Muscle of back (tissue), 11 donors: ENCODE results near the gene LRWD1. TPM values are rescaled to one million over a fixed set of nuclear protein-coding genes. Genes with fewer than 3 reads are reported as not detected.
"Not testable (repeated sequence)": the region's sequence is repeated elsewhere in the genome, so short reads cannot be mapped to it uniquely, and the experiment has no call there.

ENCODE experiments used
- DNase-seq, 3 donors: peaks; one replicate each; pipeline versions ENCODE4 v3.0.0 to v3.0.0-alpha.2; 2013
- polyA plus RNA-seq, 10 donors: library from polyadenylated mRNA; unstranded; fragments of 120-200 nt; gene quantifications; one replicate each; pipeline ENCODE4 v1.2.1, GENCODE V29; 2013; ENCODE audit not compliant: insufficient read length in 10 of 10

LRWD1 gene
- polyA plus RNA-seq, 10 donors: 8.5 to 16.0 (median 10.7) TPM

DNA sequence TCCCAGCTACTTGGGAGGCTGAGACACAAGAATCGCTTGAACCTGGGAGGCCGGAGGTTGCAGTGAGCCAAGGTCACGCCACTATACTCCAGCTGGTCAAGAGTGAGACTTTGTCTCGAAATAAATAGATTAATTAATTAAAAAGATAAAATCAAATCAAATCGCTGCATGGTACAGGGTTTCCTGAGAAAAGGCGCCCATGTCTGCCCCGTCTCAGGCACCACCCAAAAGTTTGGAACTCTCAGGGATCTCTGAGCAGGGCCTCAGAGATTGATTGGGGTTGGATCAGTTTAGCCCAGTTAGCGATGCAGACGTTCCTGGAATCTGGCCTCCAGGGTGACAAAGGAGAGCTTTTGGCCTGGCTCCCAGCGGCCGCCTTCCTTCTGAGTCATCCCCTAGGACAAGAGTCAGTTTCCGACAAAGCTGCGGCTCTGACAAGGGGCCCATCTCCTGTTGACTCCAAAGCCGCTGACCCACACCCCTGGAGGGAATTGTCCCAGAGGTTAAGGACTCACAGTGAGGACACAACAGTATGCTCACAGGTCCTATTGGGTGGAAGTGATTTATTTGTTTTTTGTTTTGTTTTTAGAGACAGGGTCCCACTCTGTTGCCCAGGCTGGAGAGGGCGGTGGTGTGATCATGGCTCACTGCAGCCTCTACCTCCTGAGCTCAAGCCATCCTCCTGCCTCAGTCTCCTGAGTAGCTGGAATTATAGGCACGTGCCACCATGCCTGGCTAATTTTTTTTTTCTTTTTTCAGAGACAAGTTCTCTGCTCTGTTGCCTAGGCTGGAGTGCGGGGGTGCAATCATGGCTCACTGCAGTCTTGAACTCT lies 24.6 kb upstream of the LRWD1 start:
- peak in 2 of 3 donors; percentile 42 to 61 for DNase-seq

DNA sequence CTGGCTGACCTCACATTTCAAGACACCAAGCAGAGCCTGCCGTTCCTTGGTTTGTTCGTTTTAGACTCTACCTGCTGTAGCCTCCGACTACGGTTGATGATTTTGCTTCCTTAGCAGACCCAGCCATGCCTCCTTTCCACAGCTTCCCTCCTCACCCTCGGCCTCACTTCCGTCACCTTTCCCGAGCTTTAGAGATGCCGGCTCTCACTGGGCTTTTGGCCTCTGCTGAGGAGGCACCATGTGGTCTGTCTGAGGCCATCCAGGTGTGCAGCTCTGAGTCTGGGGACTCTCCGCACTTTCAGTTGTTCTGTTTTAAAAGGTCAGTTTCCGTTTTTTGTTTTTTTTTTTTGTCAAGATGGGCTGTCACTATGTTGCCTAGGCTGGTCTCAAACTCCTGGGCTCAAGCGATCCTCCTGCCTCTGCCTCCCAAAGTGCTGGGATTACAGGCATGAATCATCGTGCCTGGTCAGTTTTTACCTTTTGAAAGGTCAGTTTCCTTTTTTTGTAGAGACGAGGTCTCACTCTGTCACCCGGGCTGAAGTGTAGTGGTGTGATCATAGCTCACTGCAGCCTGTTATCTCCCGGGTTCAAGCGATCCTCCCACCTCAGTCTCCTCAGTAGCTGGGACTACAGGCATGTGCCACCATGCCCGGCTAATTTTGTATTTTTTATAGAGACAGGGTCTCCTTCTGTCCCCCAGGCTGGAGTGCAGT lies 19.7 kb upstream of the LRWD1 start:
- DNase-seq: no peak

- DNase-seq: no peak
Measured at GRCh38 chr7:102445674-102446071, 19.1 kb upstream of the LRWD1 start.

DNA sequence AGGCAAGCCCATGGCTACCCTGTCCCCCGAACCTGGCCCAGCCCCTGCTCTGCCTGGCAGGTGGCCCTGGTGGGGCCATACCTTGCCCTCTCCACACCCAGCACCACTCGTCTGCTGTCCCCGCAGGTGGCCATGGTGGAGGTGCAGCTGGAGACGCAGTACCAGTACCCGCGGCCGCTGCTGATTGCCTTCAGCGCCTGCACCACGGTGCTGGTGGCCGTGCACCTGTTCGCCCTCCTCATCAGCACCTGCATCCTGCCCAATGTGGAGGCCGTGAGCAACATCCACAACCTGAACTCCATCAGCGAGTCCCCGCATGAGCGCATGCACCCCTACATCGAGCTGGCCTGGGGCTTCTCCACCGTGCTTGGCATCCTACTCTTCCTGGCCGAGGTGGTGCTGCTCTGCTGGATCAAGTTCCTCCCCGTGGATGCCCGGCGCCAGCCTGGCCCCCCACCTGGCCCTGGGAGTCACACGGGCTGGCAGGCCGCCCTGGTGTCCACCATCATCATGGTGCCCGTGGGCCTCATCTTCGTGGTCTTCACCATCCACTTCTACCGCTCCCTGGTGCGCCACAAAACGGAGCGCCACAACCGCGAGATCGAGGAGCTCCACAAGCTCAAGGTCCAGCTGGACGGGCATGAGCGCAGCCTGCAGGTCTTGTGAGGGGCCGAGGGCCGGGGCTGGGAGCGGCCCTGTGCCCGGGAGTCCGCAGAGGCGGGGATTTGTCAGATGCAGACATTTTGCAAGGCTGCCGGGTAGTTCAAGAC lies 18.2 kb upstream of the LRWD1 start:
- DNase-seq: no peak

DNA sequence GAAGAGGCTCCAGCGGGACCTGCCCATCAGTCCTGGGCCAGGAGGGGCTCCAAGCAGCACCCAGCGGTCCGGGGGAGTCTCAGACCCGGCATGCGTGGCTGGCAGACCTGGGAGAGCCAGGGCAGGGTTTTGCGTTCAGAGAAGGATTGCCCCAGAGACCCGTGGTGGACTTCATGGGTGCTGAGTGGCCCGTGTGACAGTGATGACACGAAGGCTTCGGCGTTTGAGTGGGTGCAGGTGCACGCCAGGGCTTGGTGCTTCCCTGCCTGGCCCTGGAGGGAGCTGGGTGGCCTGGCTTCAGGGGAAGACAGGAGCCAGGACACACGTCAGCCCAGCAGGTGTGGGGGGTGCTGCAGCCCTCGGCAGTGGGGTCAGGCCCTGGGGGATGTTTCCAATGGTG lies 17.5 kb upstream of the LRWD1 start:
- no peak for DNase-seq

- no peak for DNase-seq
Measured at GRCh38 chr7:102449136-102449535, 15.6 kb upstream of the LRWD1 start.

GRCh38 chr7:102450242-102450641 lies 14.5 kb upstream of the LRWD1 start:
- DNase-seq: no peak

- no peak for DNase-seq
Measured at GRCh38 chr7:102451371-102452054, 13.3 kb upstream of the LRWD1 start.

DNA sequence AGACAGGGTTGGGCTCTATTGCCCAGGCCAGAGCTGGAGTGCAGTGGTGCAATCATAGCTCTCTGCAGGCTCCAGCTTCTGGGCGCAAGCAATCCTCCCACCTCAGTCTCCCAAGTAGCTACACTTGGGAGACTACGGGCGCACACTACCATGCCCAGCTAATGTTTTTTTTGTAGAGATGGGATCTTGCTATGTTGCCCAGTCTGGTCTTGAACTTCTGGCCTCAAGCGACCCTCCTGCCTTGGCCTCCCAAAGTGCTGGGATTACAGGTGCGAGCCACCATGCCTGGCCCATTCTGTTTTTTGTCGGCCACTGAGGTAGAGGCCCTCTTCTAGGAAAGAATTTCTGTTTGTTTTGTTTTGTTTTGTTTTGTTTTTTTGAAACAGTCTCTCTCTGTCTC lies 12.3 kb upstream of the LRWD1 start:
- DNase-seq: no peak

- DNase-seq: no peak
Measured at GRCh38 chr7:102453319-102453718, 11.5 kb upstream of the LRWD1 start.

GRCh38 chr7:102454468-102454867 lies 10.3 kb upstream of the LRWD1 start:
- no peak for DNase-seq

GRCh38 chr7:102454932-102455331 lies 9.9 kb upstream of the LRWD1 start:
- not testable (repeated sequence) for DNase-seq

DNA sequence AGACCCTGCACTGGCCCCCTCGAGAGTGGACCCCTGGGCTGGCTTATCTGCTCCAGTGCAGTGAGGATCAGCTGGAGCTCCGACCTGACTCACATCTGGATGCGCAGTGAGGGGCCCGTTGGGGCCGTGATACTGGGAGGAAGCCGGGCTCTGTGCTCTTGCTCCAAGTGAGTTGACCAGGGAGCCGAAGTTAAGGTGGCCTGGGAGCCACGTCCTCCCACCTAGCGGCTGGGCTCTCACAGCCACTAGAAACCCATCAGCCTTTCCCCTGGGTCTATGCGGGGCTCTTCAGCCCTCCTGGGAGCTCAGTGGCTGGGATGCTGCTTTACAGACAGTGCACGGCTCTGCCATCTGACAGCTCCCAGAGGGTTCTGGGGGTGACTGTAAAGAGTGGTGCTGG lies 9.2 kb upstream of the LRWD1 start:
- no peak for DNase-seq

DNA sequence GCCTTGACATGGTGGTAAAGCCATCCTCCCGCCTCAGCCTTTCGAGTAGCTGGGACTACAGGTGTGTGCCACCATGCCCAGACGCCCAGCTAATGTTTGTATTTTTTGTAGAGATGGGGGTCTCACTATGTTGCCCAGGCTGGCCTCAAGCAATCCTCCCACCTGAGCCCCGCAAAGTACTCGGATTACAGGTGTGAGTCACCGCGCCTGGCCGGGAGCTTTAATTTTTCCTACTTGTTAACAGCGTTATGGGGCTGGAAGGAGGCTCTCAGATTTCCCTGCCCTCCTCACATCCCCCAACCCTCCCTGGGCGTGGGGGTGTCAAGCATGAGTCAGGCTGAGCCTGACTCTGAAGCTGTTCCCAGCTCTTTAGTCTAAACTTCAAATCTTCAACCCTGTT lies 8.5 kb upstream of the LRWD1 start:
- no peak for DNase-seq

GRCh38 chr7:102457352-102457924 lies 7.3 kb upstream of the LRWD1 start:
- no peak for DNase-seq

- DNase-seq: no peak
Measured at GRCh38 chr7:102459221-102459844, 5.5 kb upstream of the LRWD1 start.

- DNase-seq: no peak
Measured at GRCh38 chr7:102460467-102460866, 4.3 kb upstream of the LRWD1 start.

GRCh38 chr7:102463841-102464576 lies 775 bp upstream of the LRWD1 start:
- no peak for DNase-seq

- DNase-seq: no peak
Measured at GRCh38 chr7:102466097-102466496, 1.3 kb downstream of the LRWD1 start.
